GM12878 (cell line): ENCODE data around the gene SLC6A9. TPM values are rescaled to one million over a fixed set of nuclear protein-coding genes. Genes with fewer than 3 reads are reported as not detected.

Experiments used
- ATAC-seq: fragments of 200-7000 bp; cut with Tn5 transposase; 3 replicates; pipeline ENCODE4 v1.9.1; 2020; ENCODE audit warnings: mild to moderate bottlenecking, moderate library complexity
- BruUV-seq: library from RNA; stranded (reverse); fragments of 400-500 nt; replicated peaks from 2 replicates; lab custom pipeline; 2021; lab: Mats Ljungman, UMichigan
- CTCF ChIA-PET: fragments of 300-600 bp; sonication (Branson Sonifier 250); formaldehyde crosslinking; extraction: SDS; loops from one replicate; lab custom pipeline; 2021; ENCODE audit warnings: inconsistent platforms; lab: Yijun Ruan, JAX
- POLR2A ChIA-PET: fragments of 350-600 bp; formaldehyde crosslinking; extraction: SDS; loops from one replicate; lab custom pipeline; 2021; ENCODE audit warnings: inconsistent platforms; lab: Charles Lee
- RAD21 ChIA-PET: fragments of 300-600 bp; sonication (Branson Sonifier 250); formaldehyde crosslinking; loops from one replicate; lab custom pipeline; 2023; ENCODE audit warnings: antibody characterized with exemption; ENCODE audit not compliant: unreplicated experiment; lab: Charles Lee
- SMC1A ChIA-PET: fragments of 300-600 bp; sonication (Branson Sonifier 250); formaldehyde crosslinking; loops from one replicate; lab custom pipeline; 2023; ENCODE audit not compliant: unreplicated experiment, uncharacterized antibody; lab: Charles Lee
- DNase-seq: peaks from one replicate; pipeline ENCODE4 v3.0.0-alpha.2; 2011; ENCODE audit warnings: low read depth, low spot score
- FAIRE-seq: peaks from 3 replicates; lab custom pipeline; 2011; peaks lifted over from hg19 to GRCh38; lab: Jason Lieb, UNC
- H2AFZ ChIP-seq: 2 replicates; pipeline ENCODE4 v1.6.0; 2011; ENCODE audit warnings: low read depth, low read length, control low read depth; ENCODE audit not compliant: control insufficient read depth
- H3K27ac ChIP-seq: 2 replicates; pipeline ENCODE4 v1.5.1; 2011; ENCODE audit warnings: control low read depth; ENCODE audit not compliant: control insufficient read depth, insufficient read depth
- H3K27me3 ChIP-seq, 2 experiments: replicated peaks in 1 of 2; 2 replicates each; pipeline versions ENCODE4 v1.6.0 to v1.6.1; 2011; ENCODE audit warnings: low read length in 1 of 2; ENCODE audit not compliant: control insufficient read depth in 2 of 2, insufficient read depth in 2 of 2
- H3K36me3 ChIP-seq, 2 experiments: 2 replicates each; pipeline ENCODE4 v1.5.1; 2011; ENCODE audit warnings: low read length in 1 of 2; ENCODE audit not compliant: control insufficient read depth in 2 of 2, insufficient read depth in 2 of 2
- H3K4me1 ChIP-seq: 2 replicates; pipeline ENCODE4 v1.6.1; 2011; ENCODE audit warnings: mild to moderate bottlenecking, low read length, moderate library complexity, mixed read lengths; ENCODE audit not compliant: control insufficient read depth, insufficient read depth
- H3K4me2 ChIP-seq: 2 replicates; pipeline ENCODE4 v1.6.0; 2011; ENCODE audit warnings: control low read depth; ENCODE audit not compliant: control insufficient read depth, insufficient read depth
- H3K4me3 ChIP-seq: fragments of 200-600 bp; sonication (generic); 2 replicates; pipeline ENCODE4 v1.5.1; 2016
- H3K79me2 ChIP-seq: 2 replicates; pipeline ENCODE4 v1.6.0; 2011; ENCODE audit warnings: low read length; ENCODE audit not compliant: control insufficient read depth, insufficient read depth
- H3K9ac ChIP-seq: 2 replicates; pipeline ENCODE4 v1.8.0; 2011; ENCODE audit warnings: low read length, control low read depth, mixed read lengths; ENCODE audit not compliant: control insufficient read depth, insufficient read depth
- H3K9me3 ChIP-seq: replicated peaks from 3 replicates; pipeline ENCODE4 v1.5.1; 2011; ENCODE audit warnings: mild to moderate bottlenecking, low read length; ENCODE audit not compliant: control insufficient read depth, insufficient read depth
- H4K20me1 ChIP-seq: 2 replicates; pipeline ENCODE4 v1.6.0; 2011; ENCODE audit not compliant: control insufficient read depth, insufficient read depth
- CHD4 ChIP-seq: fragments of 200-600 bp; sonication (generic); IDR thresholded peaks from 2 replicates; pipeline ENCODE4 v1.6.1; 2016; ENCODE audit warnings: mild to moderate bottlenecking
- EGR1 ChIP-seq, 2 experiments: IDR thresholded peaks; 1 replicate in 1 of 2; 2 replicates in 1 of 2; pipeline ENCODE4 v1.6.1; 2011 to 2012; ENCODE audit warnings: low read depth in 2 of 2, low read length in 2 of 2, borderline replicate concordance in 1 of 2, mild to moderate bottlenecking in 1 of 2, moderate library complexity in 1 of 2
- GATAD2B ChIP-seq: fragments of 450-650 bp; conservative IDR thresholded peaks from 2 replicates; pipeline ENCODE4 v1.6.1; 2017; ENCODE audit warnings: low read depth, mild to moderate bottlenecking, moderate library complexity
- IKZF1 ChIP-seq: fragments of 450-650 bp; conservative IDR thresholded peaks from 2 replicates; pipeline ENCODE4 v1.6.1; 2017; ENCODE audit warnings: antibody characterized with exemption, mild to moderate bottlenecking
- LARP7 ChIP-seq: fragments of 450-650 bp; IDR thresholded peaks from 2 replicates; pipeline ENCODE4 v1.6.1; 2017; ENCODE audit warnings: mild to moderate bottlenecking
- NFYA ChIP-seq: IDR thresholded peaks from 2 replicates; pipeline ENCODE4 v1.6.1; 2011; ENCODE audit warnings: low read depth, mild to moderate bottlenecking, low read length, improper control_type of control experiment, borderline replicate concordance
- RELA ChIP-seq: fragments of 450-650 bp; IDR thresholded peaks from 2 replicates; pipeline ENCODE4 v1.8.0; 2014; ENCODE audit warnings: borderline replicate concordance; ENCODE audit not compliant: partially characterized antibody
- SPI1 ChIP-seq: IDR thresholded peaks from 2 replicates; pipeline ENCODE4 v1.6.1; 2011; ENCODE audit warnings: low read depth, mild to moderate bottlenecking, low read length, moderate library complexity, borderline replicate concordance; ENCODE audit not compliant: insufficient read depth
- SUPT20H ChIP-seq: IDR thresholded peaks from 2 replicates; pipeline ENCODE4 v1.6.1; 2011; ENCODE audit warnings: low read depth, mild to moderate bottlenecking, low read length, moderate library complexity, borderline replicate concordance; ENCODE audit not compliant: control insufficient read depth
- ZNF217 ChIP-seq: fragments of 450-650 bp; IDR thresholded peaks from 2 replicates; pipeline ENCODE4 v1.6.1; 2017; ENCODE audit warnings: antibody characterized with exemption, mild to moderate bottlenecking
- ZNF274 ChIP-seq: IDR thresholded peaks from one replicate; pipeline ENCODE4 v1.8.0; 2011; ENCODE audit not compliant: insufficient read length, insufficient read depth
- WGBS: methylation state at CpG from one replicate; pipeline ENCODE4 v1.1.6; 2016; ENCODE audit warnings: low lambda C conversion rate; ENCODE audit not compliant: insufficient replicate concordance, insufficient coverage; ENCODE audit errors: missing lambda C conversion rate; 5-methylcytosine and 5-hydroxymethylcytosine counted together
- in situ Hi-C: fragments of 300-500 bp; cut with MboI; formaldehyde crosslinking; loops from 9 replicates; pipeline ENCODE4 v1.14.3; 2018; ENCODE audit warnings: mixed read lengths
- intact Hi-C: fragments of 100-400 bp; cut with micrococcal nuclease; formaldehyde crosslinking; loops from one replicate; pipeline ENCODE4 v1.14.2; 2022; ENCODE audit not compliant: unreplicated experiment
- polyA plus RNA-seq, 11 experiments: library from polyadenylated mRNA; depleted of rRNA in 4 of 11; unstranded in 6 of 11; stranded (reverse) in 5 of 11; fragments of >200 nt; fragmentation: Nextera tagmentation in 4 of 11; fragmentation: Illumina TruSeq in 1 of 11; extraction: Ambion mirVana in 4 of 11; extraction: Trizol in 1 of 11; gene quantifications; 1 replicate in 1 of 11; 2 replicates in 10 of 11; pipeline versions ENCODE4 v1.2.1 to v1.2.3, GENCODE V29; 2011 to 2016; ENCODE audit warnings: inconsistent platforms in 2 of 11, missing spikeins in 2 of 11, low read depth in 1 of 11
- total RNA-seq, 4 experiments: library from RNA; depleted of rRNA in 3 of 4; stranded (reverse); fragments of >200 nt in 3 of 4; fragmentation: Illumina TruSeq in 1 of 4; extraction: Trizol in 1 of 4; gene quantifications; 2 replicates each; pipeline versions ENCODE4 v1.2.1 to v1.2.3, GENCODE V29; 2013 to 2021
- TF ChIP-seq, protein P1 (sequence below): fragments of 450-650 bp; IDR thresholded peaks from 2 replicates; pipeline ENCODE4 v1.6.1; 2018; ENCODE audit warnings: borderline replicate concordance, mild to moderate bottlenecking; ENCODE audit not compliant: partially characterized antibody
- TF ChIP-seq, protein P2 (sequence below): fragments of 450-650 bp; conservative IDR thresholded peaks from 2 replicates; pipeline ENCODE4 v1.6.1; 2017; ENCODE audit warnings: mild to moderate bottlenecking, moderate library complexity
- TF ChIP-seq, protein P3 (sequence below): fragments of 150-350 bp; IDR thresholded peaks from 2 replicates; pipeline ENCODE4 v1.6.1; 2014; ENCODE audit warnings: mild to moderate bottlenecking, low read depth, low read length

SLC6A9 gene
- total and polyA plus RNA-seq, 10 of the 15 experiments (the other 5 are each of a cell fraction or from before 2014, with no cell fraction given): 0.02 to 2.0 (median 0.63) TPM

DNA sequence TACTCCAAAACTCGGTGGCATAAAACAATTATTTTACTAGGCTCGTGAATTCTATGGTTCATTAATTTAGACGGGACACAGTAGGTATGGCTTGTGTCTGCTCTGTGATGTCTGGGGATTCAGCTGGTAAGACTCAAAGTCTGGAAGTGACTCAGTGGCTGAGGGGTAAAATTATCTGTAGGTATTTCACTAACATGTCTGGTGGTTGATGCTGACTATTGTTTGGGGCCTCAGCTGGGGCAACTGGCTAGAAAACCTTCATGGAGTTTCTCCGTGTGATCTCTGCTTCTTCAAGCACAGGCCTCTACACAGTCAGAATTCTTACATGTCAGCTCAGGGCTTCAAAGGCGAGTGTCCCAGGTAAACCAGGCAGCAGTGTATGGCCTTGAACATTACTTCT, 46.2 kb upstream of the SLC6A9 start:
- RAD21 ChIA-PET: interaction anchor here (0.7 kb wide), 1 partner anchor 88 kb away, joined by 3 read pairs; no protein-coding TSS in a partner anchor
- in situ Hi-C loops: no loop called here

More for the DNA sequence above, 46.2 kb upstream of the SLC6A9 start:
- Histone ChIP-seq H3K27ac (no peak overlapping the region), H4K20me1 (no peaks in the 10 kb centered on the region), H2AFZ (no peak overlapping the region), H3K4me1 (no peaks in the 10 kb centered on the region), H3K4me2 (no peak overlapping the region), H3K27me3 (no peaks in the 10 kb centered on the region), H3K9ac (no peak overlapping the region), H3K9me3 (no peaks in the 10 kb centered on the region), H3K4me3 (no peak overlapping the region), H3K36me3 (no peaks in the 10 kb centered on the region), H3K79me2 (no peaks in the 10 kb centered on the region)
- 48% methylated on average over 5 of the region's 5 CpGs for WGBS
- TF ChIP-seq RELA (no peak), LARP7 (no peak), CHD4 (no peak), IKZF1 (no peak), NFYA (no peak), SUPT20H (no peak), ZNF217 (no peak), GATAD2B (no peak), EGR1 (IDR thresholded peaks at IDR 0.05; ENCODE audit: borderline replicate concordance in 1 of 2, low read depth in 2 of 2, low read length in 2 of 2) (no peak), ZNF274 (no peak), SPI1 (no peak)
- TF ChIP-seq, protein P1, sequence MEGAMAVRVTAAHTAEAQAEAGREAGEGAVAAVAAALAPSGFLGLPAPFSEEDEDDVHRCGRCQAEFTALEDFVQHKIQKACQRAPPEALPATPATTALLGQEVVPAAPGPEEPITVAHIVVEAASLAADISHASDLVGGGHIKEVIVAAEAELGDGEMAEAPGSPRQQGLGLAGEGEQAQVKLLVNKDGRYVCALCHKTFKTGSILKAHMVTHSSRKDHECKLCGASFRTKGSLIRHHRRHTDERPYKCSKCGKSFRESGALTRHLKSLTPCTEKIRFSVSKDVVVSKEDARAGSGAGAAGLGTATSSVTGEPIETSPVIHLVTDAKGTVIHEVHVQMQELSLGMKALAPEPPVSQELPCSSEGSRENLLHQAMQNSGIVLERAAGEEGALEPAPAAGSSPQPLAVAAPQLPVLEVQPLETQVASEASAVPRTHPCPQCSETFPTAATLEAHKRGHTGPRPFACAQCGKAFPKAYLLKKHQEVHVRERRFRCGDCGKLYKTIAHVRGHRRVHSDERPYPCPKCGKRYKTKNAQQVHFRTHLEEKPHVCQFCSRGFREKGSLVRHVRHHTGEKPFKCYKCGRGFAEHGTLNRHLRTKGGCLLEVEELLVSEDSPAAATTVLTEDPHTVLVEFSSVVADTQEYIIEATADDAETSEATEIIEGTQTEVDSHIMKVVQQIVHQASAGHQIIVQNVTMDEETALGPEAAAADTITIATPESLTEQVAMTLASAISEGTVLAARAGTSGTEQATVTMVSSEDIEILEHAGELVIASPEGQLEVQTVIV: no peak
- TF ChIP-seq, protein P2, sequence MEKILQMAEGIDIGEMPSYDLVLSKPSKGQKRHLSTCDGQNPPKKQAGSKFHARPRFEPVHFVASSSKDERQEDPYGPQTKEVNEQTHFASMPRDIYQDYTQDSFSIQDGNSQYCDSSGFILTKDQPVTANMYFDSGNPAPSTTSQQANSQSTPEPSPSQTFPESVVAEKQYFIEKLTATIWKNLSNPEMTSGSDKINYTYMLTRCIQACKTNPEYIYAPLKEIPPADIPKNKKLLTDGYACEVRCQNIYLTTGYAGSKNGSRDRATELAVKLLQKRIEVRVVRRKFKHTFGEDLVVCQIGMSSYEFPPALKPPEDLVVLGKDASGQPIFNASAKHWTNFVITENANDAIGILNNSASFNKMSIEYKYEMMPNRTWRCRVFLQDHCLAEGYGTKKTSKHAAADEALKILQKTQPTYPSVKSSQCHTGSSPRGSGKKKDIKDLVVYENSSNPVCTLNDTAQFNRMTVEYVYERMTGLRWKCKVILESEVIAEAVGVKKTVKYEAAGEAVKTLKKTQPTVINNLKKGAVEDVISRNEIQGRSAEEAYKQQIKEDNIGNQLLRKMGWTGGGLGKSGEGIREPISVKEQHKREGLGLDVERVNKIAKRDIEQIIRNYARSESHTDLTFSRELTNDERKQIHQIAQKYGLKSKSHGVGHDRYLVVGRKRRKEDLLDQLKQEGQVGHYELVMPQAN: no peak
- TF ChIP-seq, protein P3, sequence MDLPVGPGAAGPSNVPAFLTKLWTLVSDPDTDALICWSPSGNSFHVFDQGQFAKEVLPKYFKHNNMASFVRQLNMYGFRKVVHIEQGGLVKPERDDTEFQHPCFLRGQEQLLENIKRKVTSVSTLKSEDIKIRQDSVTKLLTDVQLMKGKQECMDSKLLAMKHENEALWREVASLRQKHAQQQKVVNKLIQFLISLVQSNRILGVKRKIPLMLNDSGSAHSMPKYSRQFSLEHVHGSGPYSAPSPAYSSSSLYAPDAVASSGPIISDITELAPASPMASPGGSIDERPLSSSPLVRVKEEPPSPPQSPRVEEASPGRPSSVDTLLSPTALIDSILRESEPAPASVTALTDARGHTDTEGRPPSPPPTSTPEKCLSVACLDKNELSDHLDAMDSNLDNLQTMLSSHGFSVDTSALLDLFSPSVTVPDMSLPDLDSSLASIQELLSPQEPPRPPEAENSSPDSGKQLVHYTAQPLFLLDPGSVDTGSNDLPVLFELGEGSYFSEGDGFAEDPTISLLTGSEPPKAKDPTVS: no peak
- FAIRE-seq: no peak
- intact Hi-C loops: no loop called here
- POLR2A ChIA-PET: no interaction called here
- SMC1A ChIA-PET: interaction anchor here (1.1 kb wide), 1 partner anchor 11 kb away, joined by 3 read pairs; no protein-coding TSS in a partner anchor
- CTCF ChIA-PET: interaction anchor here (1.0 to 1.6 kb wide), 2 partner anchors 13 to 29 kb away, joined by 3 to 4 read pairs; no protein-coding TSS in a partner anchor
- BruUV-seq: no TSS peak
- no peak for DNase-seq
- no peak for ATAC-seq
